GM13976 (cell line): ENCODE data around the gene KCNH2.

ENCODE experiments used
- DNase-seq: peaks from one replicate; pipeline ENCODE4 v3.0.0; 2012; ENCODE audit warnings: low spot score
- in situ Hi-C: fragments of 300-500 bp; cut with MboI; formaldehyde crosslinking; loops from one replicate; pipeline ENCODE4 v1.12.0; 2022; ENCODE audit warnings: low sequenced_read_pairs, mixed read lengths, inconsistent platforms; ENCODE audit not compliant: unreplicated experiment
- TF ChIP-seq, protein P1 (sequence below): IDR thresholded peaks from 2 replicates; pipeline ENCODE4 v1.5.1; 2012; ENCODE audit warnings: borderline replicate concordance, mild to moderate bottlenecking; ENCODE audit not compliant: insufficient read depth; ENCODE audit errors: extremely low read depth, missing control alignments, control extremely low read depth

KCNH2 gene

DNA sequence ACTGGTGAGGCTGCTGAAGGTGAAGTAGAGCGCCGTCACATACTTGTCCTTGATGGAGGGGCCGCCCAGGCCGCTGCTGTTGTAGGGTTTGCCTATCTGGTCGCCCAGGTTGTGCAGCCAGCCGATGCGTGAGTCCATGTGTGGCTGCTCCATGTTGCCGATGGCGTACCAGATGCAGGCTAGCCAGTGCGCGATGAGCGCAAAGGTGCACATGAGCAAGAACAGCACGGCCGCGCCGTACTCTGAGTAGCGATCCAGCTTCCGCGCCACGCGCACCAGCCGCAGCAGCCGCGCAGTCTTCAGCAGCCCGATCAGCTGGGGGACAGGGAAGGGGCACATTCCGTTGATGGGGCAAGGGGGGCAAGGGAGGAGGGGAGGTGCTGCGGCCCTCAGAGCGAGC is 26.6 kb downstream of the KCNH2 start:
- in situ Hi-C loops, result no loop called here
- TF ChIP-seq, protein P1, sequence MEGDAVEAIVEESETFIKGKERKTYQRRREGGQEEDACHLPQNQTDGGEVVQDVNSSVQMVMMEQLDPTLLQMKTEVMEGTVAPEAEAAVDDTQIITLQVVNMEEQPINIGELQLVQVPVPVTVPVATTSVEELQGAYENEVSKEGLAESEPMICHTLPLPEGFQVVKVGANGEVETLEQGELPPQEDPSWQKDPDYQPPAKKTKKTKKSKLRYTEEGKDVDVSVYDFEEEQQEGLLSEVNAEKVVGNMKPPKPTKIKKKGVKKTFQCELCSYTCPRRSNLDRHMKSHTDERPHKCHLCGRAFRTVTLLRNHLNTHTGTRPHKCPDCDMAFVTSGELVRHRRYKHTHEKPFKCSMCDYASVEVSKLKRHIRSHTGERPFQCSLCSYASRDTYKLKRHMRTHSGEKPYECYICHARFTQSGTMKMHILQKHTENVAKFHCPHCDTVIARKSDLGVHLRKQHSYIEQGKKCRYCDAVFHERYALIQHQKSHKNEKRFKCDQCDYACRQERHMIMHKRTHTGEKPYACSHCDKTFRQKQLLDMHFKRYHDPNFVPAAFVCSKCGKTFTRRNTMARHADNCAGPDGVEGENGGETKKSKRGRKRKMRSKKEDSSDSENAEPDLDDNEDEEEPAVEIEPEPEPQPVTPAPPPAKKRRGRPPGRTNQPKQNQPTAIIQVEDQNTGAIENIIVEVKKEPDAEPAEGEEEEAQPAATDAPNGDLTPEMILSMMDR, result no peak
- DNase-seq, result no peak

GRCh38 chr7:150951181-150951520 is 27.0 kb downstream of the KCNH2 start:
- in situ Hi-C loops, result no loop called here
- no peak for DNase-seq
- TF ChIP-seq, protein P1, result no peak

DNA sequence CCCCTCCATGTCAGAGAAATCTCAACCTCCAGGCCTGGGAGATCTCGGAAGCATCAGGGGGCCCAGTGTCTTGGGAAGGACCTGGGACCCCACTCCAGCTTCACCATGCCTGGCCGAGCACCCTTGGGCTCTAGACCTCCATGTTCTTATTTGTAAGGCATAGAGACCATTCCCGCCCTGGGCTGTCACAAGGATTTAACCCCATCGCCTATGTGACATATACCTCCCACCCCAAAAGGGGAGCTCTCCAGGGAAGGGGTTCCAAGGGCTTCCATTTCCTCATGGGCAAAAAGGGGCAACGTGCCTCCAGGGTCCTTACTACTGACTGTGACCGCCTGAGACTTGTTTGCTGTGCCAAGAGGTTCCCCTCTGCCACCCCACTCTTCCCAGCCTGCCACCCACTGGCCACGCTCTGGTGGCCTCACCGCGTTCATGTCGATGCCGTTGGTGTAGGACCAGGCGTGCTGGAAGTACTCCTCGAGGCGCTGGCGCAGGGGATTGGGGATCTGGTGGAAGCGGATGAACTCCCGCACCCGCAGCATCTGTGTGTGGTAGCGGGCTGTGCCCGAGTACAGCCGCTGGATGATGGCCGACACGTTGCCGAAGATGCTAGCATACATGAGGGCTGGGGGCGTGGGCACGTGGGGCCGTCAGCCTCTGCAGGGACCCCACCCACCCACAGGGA is 27.5 kb downstream of the KCNH2 start:
- in situ Hi-C loops, result no loop called here
- TF ChIP-seq, protein P1, result no peak
- DNase-seq, result no peak

DNA sequence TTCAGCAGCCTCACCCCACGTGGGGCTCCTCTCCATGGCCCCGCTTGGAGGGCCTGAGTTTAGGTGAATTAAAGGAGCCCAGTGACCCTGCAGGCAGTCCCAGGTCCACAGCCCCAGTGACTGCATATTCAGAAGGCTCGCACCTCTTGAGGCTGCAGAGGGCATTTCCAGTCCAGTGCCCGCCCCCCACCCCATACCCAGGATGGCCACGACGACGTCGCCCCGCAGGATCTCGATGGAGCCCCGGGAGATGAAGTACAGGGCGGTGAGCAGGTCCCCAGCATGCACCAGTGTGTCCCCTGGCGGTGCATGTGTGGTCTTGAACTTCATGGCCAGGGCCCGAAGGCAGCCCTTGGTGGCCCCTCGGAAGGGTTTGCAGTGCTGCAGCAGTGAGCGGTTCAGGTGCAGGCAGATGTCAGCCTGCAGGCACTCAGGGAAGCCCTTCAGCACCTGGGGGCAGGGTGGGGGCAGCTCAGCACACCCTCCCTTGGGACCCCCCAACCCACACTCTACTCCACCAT is 28.1 kb downstream of the KCNH2 start:
- no peak for DNase-seq
- in situ Hi-C loops, result no loop called here
- TF ChIP-seq, protein P1, result no peak

DNA sequence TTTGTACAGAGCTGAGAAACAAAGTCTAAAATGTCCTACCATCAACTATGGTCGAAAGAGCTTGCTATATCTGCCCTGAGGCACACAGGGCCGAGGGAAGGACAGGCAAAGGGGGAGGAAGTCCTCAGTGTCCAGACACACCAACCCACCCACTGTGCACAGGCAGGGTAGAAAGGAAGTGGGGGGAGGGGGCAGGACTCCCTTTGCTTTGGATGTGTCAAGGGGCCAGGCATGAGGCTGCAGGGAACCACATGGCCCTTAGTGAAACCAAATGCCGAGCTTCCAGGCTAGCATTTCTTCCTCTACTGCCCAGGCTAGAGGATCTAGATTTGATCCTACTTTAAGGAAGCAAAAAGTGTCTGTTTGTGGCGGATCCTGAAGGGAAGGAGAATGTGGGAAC is 28.6 kb downstream of the KCNH2 start:
- in situ Hi-C loops, result no loop called here
- TF ChIP-seq, protein P1, result no peak
- DNase-seq, result no peak

GRCh38 chr7:150948791-150949251 is 29.3 kb downstream of the KCNH2 start:
- TF ChIP-seq, protein P1, result no peak

More at GRCh38 chr7:150948791-150949251, 29.3 kb downstream of the KCNH2 start:
- no peak for DNase-seq
- in situ Hi-C loops, result no loop called here
